UCSD-AML1 (cell line): ENCODE data around the gene USF1.
A peak's percentile ranks its signal among the peaks of the same experiment; 100 is the strongest.
"Not testable (repeated sequence)": the region's sequence is repeated elsewhere in the genome, so short reads cannot be mapped to it uniquely, and the experiment has no call there.

Experiments used
- DNase-seq: peaks from one replicate; lab custom pipeline; 2025; ENCODE audit not compliant: unreplicated experiment; lab: John Stamatoyannopoulos, UW

USF1 gene

DNA sequence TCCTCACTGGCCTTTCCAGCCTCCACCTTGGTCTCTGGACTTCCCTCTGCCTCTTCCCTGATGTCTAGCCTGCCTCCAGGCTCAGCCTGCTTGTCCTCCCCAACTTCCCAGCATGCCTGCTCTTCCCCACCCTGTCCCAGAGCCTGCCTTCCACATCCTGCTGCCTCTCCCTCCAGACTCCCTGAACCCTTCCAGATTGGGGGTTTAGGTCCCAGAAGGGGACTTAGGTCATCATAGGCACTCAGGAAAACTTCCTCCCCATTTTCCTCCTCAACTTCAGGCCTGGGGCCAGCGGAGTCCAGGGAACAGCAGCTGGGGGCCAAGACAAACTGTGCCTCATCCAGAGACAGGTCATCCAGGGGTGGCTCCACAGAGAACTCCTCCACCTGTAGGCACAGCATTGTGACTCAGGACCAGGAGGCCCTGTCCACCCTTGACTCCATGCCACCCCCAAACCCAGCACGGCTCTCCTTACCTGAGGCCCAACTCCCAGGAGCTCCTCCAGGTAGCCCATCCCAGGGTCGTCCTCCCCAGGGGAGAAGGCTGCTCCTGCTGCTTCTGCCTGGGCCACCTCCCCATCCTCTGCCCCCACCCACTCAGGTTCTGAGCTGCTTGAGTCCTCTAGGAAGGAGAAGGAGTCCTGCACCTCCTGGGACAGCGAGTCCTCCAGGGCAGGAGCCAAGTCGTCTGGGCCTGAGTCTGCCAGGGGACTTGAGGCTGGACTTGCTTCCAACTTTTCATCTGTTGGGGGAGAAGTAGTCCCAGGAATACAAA lies 3.4 kb upstream of the USF1 start:
- no peak for DNase-seq

DNA sequence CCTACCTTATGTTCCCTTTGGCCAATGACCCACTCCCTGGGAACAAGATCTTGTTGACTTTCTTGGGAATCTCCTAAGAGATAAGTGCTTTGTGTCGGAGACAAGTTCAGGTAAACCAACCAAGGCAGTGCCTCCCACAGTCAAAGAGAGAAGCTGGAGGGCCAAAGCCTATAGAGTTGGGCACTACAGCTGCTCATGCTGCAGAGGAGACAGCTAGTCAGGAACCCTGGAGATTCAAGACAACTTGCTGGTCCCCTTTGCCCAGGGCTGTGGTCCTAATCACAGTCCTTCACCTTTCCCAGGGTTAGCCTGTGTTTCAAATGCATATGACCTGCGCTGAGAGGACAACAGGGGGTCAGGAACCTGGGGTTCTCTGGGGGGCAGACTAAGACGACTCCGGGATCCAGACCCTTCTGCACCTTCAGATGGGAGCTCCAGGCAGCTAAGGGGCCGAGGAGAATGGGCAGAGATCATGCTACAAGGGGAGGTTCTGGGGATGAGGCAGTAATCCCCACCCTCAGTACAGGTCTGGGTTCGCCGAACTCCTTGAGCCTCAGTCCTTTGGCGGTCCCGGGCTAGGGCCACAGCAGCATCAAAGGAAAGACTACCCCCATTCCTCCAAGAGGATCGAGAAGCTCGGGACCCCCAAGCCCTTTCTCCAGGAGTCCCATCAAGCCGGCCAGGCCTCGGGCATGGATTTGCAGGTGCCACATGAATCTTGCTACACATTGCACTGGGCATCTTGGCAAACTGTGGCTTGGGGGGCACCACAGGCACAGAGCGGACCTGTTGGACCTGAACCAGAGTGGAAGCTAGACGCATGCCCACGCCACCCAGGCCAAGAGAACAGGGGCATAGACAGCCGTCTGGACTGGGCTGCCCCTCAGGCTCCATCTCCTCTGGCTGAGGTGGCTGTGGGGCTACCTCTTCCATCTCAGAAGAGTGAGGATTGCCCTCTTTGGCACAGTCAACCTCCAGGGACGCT lies 2.0 kb upstream of the USF1 start:
- no peak for DNase-seq

DNA sequence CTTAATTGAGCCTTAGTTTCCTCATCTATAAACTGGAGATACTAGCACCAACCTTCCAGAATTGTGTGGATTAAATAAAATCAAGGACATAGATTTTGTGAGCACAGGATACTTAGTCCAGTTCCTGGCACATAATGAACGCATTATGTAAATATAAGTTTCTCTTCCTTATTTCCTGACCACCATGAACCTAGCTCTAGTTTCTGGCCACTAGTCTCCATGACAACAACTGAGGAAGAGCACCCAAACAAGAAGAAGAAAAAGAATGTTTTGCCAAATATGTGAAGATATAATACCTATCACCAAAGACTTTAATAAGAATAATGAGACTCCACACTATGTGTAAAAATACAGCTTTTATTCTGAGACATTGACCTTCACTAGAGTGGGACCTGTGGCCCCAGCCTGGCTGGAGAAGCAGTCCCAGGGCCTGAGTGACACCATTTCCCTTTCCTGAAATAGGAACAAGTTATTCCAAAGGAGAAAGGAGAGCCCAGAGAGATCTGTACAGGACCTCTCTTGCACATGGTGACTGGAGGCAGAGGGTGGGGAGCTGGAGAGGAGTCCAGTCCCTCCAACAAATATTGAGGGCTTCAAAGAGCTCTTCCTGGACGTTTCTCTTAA lies 940 bp upstream of the USF1 start:
- DNase-seq = no peak

DNA sequence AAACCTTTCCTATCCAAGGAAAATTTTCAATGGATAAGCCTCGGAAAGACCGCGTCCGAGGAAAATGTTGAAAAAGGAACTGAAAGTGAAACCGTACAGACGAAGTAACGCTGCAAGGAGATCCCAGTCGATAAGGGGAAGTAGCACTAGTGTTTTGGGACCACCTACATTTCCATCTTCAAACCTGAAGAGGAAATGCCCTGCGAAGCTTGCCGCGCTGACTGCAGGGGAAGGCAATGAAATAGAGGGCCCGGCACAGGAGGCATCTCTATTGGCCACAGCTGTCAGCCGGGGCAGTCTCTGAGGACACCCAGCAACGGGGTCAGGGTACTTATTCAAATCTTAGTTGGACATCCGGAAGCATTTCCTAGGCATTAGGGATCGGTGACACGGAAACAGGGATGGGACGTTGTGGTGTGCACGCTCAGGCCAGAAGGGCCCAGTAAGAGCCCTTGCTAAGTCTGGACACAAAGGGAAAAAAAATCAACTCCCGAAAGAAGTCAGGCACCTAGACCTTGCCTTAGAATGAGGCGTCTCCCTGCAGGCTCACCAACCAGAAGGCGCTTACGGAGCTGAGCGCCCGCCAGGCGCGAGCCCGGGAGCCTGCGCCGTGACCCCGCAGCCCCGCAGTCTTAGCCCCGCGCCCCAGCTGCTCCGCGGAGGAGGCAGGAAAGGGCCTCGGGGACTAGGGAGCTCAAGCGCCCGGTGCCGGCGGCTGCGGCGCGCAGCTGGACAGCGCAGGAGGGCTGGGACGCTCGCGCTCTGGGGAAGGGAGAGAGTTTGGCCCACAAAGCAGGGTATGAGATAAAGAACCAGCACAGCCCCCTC lies 655 bp downstream of the USF1 start:
- DNase-seq = peak; percentile 80

DNA sequence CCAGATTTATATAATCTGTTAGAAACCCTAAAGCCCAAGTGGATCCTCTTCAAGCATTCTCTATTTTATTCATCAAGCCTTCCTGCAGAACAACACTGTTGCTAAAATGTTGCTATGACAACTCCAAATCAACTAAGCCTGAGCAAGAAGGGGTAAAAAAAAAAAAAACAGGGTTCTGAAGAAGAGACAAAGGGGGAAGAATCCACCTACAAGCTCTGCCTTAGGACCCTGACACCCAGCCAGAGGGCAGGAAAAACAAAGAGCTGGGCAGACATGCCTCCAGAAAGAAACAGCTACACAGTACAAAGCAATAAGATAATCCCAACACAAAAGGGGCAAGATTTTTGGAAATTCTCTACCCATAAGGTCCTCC lies 1.3 kb downstream of the USF1 start:
- no peak for DNase-seq

DNA sequence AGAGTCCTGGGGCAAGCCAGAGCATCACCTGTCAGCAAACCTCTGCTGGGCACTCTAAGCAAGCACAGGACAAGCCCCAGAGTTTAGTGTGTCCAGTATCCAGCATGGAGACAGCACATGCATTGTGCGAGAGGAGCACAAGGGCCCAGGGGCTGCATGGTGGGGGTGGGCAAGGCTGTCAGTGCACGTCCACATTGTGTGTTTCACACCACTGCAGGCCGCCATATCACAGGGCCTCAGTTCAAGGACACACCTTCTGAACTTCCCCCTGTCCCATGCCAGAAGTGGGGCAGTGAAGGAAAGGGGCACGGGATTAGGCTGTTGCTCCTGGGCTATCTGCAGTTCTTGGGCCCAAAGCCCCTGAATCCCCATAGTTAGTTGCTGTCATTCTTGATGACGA lies 6.2 kb downstream of the USF1 start:
- no peak for DNase-seq

DNA sequence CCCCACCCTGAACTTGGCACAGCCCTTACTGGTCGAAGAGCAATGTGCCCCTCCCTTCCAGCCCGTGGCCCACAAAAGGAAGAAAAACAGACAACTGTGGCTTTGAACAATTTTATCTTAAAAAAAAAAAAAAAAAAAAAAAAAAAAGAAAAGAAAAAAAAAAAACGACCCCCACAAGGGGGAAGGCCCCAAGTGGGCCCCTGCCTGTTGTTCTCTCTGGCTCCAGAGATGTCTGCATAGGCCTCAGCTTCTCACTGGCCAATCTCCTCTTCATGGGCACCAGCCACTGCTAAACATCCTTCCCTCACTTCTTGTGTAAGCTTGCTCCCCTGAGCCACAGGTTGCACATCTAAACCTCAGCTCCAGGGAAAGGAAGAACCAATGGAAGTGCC lies 6.6 kb downstream of the USF1 start:
- DNase-seq = no peak

DNA sequence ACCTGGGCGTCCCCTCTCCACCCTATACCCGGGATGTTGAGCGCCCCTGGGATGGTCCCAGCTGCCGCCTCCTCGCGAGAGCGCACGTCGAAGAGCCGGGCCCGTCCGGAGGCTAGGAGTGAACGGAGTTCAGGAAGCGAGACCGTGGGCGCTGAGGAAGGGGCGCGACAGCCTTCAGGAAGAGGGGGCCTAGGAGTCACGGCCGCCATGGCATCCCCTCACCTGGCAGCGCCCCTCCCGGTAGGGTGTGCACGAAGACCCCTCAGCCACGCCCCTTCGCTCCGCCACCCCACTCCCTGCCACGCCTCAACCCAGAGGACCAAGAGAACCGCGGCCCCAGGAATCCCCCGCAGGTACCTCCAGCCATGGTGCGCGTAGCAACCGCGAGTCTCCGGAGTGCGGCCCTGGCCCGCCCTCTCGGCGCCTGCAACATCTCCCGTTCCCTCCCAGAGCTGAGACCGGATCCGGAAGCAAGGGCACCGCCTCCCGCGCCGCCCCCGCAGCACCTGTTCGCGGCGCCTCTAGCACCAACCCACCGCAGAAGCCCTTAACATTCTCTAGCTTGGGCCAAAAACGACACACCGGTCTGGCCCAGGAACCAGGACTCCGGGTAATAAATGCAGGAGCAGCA lies 7.1 kb downstream of the USF1 start, which contains the start of gene TSTD1:
Gene TSTD1, minus strand, starts transcription at position 442 of the 631 bp plus-strand sequence. Its CDS starts 75 bp downstream, at position 367.
- DNase-seq = no peak

DNA sequence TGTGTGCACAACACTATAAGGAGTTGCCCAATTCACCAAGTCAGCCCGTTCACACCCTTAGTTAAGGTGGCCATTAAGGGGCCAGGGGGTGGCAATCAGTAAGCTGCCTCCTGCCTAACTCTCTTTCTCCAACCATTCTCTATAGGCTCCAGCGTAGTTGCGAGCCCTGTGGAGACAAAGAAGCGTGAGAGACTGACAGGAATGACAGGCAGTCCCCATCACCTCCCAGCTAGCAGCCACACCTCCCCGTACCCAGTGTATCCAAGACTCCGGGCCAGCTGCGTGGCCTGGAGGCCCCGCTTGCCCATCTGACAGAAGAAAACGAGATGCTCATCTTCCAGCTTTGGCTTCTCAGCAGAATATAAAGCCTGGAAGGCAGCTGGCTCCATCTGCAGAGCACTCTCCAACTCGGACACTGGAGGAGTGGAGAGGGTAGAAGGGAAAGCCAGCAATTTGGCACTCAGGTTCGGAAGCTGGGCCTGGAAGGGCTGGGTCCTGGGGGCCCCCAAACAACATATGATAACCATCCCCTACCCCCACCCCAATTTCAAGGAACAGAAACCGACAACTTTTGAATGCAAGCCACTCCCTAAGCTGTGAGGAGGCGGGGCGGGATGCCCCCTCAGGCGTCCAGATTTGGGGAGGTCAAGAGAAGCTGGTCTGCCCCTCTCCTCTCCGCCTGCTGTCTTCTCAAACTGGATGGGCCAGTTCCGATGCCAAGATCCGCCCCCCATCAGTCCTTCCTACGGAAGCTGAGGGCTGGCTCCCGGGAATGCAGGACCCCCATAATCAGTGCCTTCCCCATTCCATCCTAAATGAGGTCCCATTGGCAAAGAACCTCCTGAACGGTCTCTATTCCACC lies 7.9 kb downstream of the USF1 start:
- DNase-seq = no peak

DNA sequence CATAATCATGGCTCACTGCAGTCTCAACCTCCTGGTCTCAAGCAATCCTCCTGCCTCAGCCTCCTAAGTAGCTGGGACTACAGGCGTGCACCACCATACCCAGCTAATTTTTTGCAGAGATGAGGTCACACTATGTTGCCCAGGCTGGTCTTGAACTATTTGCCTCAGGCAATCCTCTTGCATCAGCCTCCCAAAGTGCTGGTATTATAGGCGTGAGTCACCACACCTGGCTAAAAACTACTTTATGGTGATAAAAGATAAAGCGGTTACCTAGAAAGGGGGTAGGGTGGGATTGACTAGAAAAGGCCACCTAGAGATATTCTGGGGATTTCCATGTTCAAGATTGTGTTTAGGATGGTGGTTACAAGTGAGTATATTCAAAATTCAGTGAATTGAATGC lies 12.0 kb downstream of the USF1 start:
- DNase-seq = no peak

DNA sequence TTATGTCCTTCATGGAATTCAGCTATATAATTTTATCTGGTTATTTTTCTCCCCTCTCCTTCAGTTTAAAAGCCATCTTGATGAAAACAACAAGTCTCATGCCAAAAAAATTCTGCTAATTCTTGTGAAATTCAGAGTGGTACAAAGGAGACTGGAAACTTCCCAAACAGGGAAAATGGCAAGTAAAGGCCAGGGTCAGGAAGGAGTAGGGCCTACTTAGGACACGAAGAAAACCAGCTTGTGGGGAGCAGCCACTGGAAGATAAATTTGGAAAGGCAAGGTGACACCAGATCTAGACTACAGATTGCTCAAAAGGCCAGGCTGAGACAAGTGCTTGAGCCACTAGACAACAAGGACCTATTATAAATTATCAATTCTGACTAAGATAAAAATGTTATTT lies 13.4 kb downstream of the USF1 start:
- DNase-seq = no peak

DNA sequence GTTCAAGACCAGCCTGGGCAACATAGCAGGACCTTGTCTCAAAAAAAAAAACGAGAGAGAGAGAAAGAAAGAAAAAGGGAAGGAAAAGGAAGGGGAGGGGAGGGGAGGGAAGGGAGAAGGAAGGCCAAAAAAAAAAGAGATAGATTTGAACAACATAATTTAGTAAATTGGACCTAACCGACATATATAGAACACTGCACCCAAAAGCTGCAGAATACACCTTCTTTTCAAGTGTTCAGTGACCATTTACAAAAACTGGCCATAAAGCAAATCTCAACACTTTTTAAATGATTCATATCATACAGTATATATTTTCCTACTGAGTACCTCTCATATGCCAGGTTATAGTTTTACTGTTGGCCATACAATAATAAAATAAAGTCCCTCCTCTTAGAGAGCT lies 13.9 kb downstream of the USF1 start:
- DNase-seq = no peak

DNA sequence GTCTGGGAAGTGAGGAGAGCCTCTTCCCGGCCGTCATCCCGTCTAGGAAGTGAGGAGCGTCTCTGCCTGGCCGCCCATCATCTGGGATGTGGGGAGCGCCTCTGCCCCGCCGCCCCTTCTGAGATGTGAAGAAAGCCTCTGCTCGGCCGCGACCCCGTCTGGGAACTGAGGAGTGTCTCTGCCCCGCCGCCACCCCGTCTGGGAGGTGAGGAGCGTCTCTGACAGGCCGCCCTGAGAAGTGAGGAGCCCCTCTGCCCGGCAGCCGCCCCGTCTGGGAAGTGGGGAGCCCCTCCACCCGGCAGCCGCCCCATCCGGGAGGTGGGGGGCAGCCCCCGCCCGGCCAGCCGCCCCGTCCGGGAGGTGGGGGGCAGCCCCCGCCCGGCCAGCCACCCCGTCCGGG lies 16.3 kb downstream of the USF1 start:
- not testable (repeated sequence) for DNase-seq

DNA sequence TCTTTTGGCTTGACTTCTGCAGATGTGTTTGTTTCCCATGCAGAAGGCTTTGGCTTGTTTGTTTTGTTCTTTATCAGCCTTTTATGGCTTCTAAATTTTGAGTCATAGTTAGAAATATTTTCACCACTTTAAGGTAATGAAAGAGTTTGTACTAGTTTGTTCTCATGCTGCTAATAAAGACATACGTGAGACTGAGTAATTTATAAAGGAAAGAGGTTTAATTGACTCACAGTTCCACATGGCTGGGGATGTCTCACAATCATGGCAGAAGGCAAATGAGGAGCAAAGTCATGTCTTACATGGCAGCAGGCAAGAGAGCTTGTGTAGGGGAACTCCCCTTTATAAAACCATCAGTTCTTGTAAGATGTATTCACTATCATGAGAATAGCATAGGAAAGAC lies 18.8 kb downstream of the USF1 start:
- not testable (repeated sequence) for DNase-seq

DNA sequence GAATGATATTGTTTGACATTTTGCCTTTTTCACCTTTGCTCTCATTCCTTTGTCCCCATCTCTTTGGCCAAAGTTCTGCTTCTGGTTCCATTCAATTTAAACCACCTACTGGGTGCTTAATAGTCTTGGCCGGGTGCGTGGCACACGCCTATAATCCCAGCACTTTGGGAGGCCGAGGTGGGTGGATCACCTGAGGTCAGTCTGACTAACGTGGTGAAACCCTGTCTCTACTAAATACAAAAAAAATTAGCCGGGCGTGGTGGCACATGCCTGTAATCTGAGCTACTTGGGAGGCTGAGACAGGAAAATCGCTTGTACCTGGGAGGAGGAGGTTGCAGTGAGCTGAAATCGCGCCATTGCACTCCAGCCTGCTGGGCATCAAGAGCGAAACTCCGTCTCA lies 23.3 kb downstream of the USF1 start:
- DNase-seq = not testable (repeated sequence)

DNA sequence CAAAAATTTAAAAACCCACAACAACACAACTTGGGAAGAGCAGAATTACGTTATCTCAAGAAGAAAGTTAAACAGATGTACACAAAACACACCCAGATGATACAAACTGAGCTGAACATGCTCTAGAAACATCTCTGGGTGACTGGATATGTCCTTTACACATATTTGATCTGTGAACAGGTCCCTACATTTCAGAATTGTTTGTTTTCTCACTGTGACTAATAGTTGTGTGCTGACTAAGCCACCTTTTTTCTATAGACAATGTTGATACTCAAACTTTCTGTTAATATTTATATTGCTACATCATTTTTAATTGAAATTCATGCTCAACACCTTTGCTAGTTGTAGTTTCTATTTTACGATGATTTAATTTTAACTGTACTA lies 23.8 kb downstream of the USF1 start:
- no peak for DNase-seq

DNA sequence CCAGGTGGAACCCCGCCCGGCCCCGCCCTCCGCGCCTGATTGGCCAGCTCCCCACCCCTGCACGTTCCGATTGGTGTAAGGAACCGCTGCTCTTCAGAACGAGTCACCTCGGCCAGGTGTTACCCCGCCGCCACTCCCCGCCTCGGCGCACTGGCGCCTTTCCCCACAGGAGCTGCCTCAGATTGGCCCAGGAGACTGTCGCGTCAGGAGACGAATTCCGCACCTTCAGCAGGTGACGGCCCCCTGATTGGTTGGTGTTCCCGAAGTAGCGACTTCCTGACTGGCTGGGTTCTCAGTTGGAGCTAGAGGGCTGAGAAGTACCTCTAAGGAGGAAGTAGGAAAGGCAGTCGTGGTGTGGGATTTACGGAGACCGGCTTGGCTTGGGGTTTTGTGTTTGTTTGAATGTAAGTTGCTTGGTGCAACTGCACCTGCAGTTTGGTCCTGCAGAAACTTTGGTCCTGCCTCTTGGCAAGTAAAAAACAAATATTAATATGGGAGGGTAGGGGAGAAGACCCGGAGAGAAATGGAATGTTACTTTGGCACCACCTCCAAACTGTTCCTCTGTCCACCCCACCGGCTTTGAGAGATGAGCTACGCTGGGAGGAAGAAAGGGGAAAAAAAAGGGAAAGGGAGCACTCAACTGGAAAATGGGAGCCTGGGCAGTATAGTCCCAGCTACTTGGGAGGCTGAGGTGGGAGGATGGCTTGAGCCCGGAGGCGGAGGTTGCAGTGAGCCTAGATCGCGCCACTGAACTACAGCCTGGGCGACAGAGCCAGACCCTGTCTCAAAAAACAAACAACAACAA lies 24.4 kb downstream of the USF1 start:
- peak; percentile 85 for DNase-seq

DNA sequence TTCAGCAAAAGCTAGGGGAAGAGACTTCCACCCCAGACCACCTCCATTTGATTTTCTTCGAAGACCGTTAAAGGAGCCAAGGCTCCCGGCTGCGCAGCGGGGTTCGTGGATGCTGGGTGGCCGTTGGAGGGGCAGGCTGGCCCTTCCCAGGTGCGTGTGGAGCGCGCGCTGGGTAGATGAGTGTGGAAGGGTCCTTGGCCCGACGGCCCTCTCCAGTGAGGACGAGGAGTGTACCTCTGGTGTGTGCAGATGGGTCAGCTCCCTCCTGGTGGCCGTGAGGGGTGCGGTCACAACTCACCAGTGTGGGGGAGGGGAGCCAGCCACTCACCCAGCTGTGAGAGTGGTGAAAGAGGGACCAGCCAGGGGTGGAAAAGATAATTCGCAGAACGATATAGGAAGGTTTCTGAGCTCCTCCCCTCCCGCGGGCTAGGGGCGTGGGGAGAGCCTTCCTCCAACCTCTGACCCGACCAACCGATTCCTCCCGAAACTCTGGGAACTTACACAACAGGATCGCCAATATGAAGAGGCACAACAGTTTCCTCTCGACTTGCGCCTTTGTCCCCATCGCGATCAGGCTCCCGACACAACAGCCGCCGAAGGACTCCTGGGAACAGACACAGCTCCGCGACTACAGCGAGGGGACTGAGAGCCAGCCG lies 25.1 kb downstream of the USF1 start, which contains the start of gene F11R:
Gene F11R, minus strand, starts transcription at position 644 of the 656 bp plus-strand sequence. Its CDS starts 79 bp downstream, at position 565.
- DNase-seq = peak; percentile 85
